C1 segment of cervical spinal cord (tissue), 14 donors: ENCODE results near the gene USP54.
A peak's percentile ranks its signal among the peaks of the same experiment; 100 is the strongest.
"Not testable (repeated sequence)": the region's sequence is repeated elsewhere in the genome, so short reads cannot be mapped to it uniquely, and the experiment has no call there.

Experiments used
- DNase-seq, 14 donors: peaks; one replicate each; lab custom pipeline; 2025; lab: John Stamatoyannopoulos, UW

USP54 gene, protein sequence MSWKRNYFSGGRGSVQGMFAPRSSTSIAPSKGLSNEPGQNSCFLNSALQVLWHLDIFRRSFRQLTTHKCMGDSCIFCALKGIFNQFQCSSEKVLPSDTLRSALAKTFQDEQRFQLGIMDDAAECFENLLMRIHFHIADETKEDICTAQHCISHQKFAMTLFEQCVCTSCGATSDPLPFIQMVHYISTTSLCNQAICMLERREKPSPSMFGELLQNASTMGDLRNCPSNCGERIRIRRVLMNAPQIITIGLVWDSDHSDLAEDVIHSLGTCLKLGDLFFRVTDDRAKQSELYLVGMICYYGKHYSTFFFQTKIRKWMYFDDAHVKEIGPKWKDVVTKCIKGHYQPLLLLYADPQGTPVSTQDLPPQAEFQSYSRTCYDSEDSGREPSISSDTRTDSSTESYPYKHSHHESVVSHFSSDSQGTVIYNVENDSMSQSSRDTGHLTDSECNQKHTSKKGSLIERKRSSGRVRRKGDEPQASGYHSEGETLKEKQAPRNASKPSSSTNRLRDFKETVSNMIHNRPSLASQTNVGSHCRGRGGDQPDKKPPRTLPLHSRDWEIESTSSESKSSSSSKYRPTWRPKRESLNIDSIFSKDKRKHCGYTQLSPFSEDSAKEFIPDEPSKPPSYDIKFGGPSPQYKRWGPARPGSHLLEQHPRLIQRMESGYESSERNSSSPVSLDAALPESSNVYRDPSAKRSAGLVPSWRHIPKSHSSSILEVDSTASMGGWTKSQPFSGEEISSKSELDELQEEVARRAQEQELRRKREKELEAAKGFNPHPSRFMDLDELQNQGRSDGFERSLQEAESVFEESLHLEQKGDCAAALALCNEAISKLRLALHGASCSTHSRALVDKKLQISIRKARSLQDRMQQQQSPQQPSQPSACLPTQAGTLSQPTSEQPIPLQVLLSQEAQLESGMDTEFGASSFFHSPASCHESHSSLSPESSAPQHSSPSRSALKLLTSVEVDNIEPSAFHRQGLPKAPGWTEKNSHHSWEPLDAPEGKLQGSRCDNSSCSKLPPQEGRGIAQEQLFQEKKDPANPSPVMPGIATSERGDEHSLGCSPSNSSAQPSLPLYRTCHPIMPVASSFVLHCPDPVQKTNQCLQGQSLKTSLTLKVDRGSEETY (N-terminal part only)

DNA sequence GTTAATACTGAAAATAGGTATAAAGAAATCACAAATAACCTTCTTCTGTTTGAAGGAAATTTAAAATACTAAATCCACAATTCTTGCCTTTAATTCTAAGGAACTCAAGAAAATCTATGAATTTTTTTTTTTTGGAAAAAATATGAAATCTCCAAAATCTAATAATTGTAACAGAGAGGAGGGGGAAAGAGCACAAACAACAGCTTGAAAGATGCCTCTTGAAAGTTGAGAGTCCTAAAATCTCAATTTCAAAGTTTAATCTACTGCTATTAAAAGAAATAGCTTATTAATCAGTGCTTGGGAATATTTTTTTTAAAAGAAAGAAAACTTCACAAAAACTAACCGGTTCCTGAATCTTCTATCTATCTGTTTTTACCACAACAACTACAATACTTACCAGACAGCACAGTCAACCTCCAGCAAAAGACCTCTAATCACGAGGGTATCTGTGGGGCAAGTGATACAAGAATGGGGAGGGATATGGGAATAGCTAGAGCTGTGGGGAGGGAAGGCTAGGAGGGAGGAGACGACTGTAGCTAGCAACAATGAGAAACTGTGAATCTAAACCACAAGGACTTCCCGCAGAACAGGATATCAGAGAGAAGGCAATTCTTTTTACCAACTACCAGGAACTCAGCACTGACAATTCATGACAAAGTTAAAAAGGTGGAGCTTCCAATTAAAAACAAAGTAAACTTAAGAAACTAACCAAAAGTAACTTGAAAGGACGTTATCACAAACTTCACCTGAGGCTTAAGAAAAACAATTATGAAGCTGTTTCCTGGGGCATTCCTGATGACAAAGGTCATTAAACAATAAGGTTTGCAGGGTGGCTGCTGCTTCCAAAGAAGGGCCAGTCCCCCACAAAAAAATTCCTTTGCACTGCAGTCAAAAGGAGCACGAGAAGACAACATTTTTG is at the start of gene USP54:
USP54 (minus strand) TSS at position 462 of the 919 bp plus-strand sequence. CDS start 15,684 bp downstream, outside the sequence.
- DNase-seq, result peak in 8 of 14 donors; percentile 18 to 59 (median 47)

DNA sequence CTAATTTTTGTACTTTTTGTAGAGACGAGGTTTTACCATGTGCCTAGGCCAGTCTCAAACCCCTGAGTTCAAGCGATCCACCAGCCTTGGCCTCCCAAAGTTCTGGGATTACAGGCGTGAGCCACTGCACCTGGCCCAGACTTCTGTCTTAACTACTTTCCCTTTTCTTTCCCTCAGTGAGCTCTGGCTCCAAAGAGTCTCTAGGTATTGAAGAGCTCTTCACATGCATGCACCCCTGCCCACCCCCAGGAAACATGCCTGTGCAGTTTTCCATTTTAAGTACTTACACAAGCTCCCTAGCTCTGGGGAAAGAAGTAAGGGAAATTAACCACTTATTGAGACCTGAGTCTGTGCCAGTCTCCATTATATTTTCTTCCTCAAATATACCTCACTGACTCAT is 48.1 kb upstream of the USP54 start:
- DNase-seq, result no peak

DNA sequence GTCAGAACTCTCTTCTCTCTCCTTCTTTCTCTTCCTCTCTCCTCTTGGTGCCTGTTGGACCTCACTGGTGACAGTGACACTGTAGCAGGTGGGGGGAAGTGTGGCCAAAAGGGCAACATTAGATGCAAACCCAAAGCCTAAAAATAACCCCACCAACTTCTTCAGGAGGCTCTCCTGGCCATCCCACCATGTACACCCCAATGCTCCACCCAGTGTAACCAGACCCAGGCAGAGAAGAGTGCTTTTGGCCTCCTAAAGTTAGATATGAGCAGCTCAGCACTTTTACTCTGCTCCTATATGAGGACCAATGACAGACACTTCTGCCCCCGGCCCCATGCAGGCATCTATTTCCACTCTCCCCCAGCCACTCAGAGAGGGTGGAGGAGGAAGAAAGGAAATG is 44.6 kb upstream of the USP54 start:
- DNase-seq, result no peak

DNA sequence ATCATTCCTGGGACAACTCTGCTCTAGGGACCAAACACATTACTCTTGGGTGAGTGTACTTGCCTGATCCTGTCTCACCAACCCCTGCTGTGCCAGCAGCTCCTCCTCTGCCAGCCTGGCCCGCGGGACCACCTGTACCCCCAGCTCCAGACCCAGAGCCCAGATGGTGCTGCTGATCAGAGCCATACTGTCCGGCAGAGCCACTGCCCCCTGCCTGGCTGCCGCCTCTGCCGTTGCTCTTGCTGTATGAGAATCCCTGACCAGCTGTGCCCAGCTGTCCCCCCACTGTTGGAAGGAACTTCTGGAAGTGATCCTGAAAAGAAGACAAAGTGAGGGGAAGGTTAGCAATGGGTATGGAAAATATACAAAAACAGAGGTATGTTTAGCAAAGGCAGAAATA is 43.3 kb upstream of the USP54 start:
- DNase-seq, result no peak

DNA sequence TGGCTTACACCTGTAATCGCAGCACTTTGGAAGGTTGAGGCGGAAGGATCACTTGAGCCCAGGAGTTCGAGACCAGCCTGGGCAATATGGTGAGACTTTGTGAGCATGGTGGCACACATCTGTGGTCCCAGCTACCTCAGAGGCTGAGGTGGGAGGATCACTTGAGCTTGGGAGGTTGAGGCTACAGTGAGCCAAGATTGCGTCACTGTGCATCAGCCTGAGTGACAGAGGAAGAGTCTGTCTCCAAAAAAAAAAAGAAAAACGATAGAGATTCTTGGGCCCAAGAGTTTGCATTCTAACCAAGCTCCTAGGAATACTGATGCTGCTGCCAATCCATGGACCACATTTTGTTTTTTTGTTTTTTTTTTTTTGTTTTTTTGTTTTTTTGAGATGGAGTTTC is 38.0 kb upstream of the USP54 start:
- no peak for DNase-seq

DNA sequence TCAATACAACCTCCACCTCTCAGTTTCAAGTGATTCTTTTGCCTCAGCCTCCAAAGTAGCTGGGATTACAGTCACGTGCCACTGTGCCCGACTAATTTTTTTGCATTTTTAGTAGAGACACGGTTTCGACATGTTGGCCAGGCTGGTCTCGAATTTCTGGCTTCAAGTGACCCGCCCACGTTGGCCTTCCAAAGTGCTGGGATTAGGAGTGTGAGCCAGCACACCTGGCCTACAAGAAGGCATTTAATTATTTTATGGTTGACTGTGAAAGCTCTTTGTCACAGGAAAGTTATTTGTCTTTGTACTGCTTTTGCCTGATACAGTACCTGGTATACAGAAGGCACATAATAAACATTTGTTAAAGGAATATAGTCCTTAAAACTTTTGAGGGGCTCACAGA is 37.3 kb upstream of the USP54 start:
- DNase-seq, result no peak

DNA sequence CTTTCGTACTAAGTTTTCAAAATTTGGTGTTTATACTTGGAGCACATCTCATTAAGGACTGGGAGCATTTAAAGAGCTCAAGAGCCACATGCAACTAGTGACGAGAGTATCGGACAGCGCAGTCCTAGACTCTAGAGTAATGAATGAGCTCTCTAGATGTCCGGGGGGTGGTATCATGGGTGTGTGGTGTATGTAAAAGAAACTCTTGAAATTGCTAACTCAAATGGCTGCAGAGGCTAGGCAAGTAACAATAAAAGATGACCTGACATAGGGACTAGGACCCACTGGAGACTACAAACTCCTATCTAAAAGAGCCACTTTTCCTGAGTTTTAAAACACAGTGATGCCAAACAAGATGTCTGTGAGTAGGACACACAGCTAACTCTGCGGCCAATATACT is 36.2 kb upstream of the USP54 start:
- no peak for DNase-seq

DNA sequence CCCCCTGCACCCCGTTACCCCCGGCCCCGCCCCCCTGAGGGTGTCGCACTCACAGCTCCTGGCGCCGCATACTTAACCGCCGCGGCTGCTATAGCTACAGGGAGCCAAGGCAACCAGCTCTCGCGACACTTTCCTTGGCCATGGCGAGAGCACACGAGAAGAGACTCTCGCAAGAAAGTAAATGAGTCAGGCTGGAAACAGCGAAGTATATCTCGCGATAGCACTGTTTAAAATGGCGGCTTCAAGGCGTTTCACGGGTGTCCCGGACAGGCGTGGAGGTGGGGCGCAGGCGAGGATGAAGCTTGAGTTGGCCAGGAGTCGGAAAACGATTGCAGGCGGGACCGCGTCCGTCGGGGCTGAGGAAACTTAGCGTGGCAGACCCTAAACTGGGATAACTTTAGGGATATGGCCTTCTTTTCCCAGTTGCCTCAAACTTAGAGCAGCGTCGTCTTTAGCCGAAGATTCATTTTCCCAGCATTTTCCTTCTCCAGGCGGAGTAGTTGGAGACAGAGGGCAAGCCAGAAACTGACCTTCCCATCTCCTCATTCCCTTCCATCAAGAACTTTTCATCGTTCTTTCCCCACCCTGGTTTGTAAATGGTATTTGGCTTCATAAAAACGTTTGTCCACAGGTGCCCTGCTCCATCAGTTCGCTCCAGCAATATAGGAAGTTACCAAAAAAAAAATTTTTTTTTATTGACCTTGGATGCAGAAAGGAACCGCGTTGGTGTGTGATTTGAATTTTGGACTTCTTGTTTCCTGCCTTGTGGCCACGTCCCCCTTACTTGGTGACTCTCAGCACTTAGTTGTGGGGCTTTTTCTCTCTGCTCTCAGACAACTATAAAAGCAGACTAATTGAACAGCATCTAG is 35.0 kb upstream of the USP54 start:
- peak; percentile 11 to 89 (median 72) for DNase-seq

DNA sequence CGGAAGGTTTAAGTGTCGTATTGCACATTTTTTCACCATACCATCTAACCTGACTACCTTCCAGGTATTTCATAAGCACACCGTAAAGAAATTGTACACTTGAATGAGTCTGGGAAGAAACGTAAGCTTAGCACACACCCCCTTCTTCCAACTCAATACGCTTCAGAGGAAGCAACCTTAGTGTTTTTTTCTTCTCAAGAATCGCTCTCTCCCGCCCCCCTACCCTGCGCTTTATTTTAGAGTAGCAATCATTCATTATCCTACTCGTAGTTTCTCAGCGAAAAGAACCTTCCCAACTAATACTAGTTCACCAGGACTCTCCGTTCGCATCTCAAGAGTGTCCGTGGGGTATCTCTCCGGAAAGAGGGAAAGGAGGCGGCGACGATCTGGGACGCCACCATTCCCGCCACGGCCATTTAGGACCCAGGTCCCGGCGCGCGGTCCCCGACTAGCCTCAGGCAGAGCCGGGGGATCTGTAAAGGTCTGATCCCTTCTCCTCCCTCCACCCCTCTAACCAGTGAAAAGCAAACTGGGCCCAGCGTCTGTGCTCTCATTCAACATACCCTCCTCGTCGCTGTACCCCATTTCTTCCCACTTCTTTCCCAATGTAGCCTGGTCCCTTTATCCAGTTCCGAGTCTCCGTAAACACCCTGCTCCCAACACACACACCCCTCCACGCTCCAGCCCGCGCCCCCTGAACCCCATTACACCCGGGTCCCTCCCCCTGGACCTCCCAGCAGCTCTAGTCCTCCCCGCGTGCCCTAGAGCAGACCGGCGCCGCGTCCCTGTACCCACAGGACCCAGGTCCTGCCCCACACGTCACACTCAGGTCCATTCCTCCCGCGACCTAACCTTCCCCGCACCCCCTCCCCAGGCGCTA is 34.1 kb upstream of the USP54 start:
- peak in 5 of 14 donors; percentile 30 to 65 (median 60) for DNase-seq

DNA sequence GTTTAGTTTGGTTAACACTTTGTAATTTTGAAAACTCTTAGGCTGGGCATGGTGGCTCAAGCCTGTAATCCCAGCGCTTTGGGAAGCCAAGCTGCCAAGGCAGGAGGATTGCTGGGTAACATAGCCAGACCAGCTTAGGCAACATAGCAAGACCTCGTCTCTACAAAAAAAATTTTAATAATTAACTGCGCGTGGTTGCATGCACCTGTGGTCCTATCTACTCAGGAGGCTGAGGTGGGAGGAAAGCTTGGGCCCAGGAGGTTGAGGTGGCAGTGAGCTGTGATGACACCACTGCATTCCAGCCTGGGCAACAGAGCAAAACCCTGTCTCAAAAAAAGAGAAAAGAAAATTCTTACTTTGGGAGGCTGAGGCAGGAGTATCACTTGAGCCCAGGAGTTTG is 31.9 kb upstream of the USP54 start:
- DNase-seq, result no peak

DNA sequence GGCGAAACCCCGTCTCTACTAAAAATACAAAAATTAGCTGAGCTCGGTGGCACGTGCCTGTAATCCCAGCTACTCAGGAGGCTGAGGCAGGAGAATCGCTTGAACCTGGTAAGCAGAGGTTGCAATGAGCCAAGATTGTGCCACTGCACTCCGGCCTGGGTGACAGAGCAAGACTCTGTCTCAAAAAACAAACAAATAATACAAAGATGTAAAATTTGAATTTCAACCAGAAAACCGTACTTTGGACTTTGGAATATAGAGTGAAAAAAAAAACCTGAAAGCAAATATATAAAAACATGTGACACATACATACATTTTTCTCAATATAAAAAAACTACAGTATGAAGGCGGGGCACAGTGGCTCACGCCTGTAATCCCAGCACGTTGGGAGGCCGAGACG is 29.8 kb upstream of the USP54 start:
- DNase-seq, result not testable (repeated sequence)

DNA sequence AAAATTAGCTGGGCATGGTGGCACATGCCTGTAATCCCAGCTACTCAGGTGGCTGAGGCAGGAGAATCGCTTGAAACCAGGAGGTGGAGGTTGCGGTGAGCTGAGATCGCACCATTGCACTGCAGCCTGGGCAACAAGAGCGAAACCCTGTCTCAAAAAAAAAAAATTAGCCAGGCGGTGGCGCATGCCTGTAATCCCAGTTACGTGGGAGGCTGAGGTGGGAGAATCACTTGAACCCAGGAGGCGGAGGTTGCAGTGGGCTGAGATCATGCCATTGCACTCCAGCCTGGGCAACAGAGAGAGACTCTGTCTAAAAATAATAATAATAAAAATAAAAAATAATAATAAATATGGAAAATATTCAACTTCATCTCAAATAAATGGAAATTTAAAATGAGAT is 26.0 kb upstream of the USP54 start:
- DNase-seq, result not testable (repeated sequence)

DNA sequence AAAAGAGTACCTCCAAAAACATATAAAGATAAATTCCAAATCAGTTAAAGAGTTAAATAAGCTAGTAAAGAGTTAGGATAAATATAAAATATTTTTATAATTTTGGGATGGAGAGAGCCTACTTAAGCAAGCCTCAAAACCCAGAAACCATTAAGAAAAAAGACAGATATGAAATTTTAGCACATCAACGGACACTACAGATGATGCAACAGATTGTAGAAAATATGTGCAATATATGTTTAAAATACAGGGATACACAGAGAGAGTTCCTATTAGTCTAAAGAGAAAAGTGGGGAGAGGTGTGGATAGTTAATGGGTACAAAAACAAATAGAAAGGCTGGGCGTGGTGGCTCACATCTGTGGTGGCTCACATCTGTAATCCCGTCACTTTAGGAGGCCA is 23.6 kb upstream of the USP54 start:
- DNase-seq, result no peak

DNA sequence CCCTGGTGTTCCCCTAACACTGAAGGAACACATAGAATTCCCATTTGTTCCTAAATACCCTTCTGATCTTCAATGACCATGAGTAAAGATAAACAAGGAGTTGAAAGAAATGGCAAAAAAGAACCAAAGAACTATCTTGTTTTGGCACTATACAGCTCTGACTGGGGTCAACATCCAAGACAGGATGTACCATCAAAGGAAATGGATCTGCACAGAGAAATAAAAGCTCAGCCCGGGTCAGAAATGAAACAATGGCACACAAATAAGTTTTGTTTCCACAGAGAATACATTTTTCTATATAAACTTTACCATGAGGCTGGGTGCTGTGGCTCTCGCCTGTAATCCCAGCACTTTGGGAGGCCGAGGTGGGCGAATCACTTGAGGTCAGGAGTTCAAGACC is 18.0 kb upstream of the USP54 start:
- DNase-seq, result no peak

DNA sequence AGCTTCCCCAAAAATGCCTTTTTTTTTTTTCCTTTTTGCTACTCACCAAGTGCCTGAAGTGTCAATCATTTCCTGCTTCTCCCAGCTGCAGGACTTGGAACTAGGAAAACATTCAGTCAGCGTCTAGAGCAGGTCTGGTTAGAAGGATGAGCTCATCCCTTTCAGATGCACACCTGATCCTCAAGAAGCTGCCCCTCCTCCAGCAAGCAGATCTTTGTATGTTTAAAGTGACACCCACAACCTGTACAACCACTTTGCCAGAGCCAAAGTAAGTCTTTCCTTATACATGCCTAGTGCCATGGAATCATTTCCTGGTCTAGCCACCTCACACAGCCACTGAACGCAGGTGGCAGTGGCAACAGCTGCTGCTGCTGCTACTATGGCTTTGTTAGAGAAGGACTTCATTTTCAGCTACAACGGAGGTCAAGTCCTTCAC is 10.4 kb upstream of the USP54 start:
- no peak for DNase-seq

DNA sequence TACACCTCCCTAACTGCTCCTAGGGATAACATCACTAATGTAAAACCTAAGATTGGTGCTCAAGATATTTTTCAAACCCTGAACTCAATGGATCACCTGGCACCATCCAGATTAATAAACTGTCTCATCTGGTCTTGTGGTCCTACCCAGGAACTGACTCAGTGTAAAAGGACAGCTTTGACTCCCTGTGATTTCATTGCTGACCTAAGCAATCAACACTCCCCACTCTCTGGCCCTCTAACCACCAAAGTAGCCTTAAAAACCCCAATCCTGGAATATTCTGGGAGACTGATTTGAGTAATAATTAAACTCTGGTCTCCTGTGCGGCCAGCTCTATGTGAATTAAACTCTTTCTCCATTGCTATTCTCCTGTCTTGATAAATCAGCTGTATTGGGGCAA is 6.2 kb upstream of the USP54 start:
- no peak for DNase-seq

DNA sequence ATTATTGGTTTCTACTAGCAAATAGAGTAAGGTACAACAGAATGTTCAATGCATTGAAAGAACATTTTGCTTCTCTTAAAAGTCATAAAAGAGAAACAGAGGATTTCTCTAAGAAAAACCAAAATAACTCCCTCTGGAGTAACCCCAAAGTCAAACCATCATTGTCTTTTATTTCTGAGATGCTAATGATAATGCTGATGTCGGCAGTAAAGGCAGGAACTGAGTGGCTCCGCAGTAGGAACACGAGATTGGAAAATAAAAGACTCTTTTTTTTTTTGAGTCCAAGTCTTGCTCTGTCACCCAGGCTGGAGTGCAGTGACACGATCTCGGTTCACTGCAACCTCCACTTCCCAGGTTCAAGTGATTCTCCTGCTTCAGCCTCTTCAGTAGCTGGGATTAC is 2.7 kb upstream of the USP54 start:
- DNase-seq, result no peak

DNA sequence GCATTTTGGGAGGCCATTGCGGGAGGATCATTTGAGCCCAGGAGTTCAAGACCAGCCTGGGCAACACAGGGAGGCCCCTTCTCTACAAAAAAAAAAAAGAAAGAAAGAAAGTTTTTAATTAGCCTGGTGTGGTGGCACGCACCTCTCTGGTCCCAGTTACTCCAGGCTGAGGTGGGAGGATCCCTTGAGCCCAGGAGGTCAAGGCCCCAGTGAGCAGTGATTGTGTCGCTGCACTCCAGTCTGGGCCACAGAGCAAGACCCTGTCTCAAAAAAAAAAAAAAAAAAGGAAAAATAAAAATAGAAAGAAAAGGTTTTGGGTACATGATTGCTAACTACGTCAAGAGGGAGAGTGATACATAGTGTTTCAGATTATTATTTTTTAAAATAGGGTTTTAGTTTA is 2.0 kb upstream of the USP54 start:
- DNase-seq, result no peak
